Type B pancreatic cell (in vitro differentiated cells): Measurements from ENCODE around the gene SARS1. TPM values are rescaled to one million over a fixed set of nuclear protein-coding genes. Genes with fewer than 3 reads are reported as not detected.
A peak's percentile ranks its signal among the peaks of the same experiment; 100 is the strongest.

ENCODE experiments used
- DNase-seq: peaks from one replicate; pipeline ENCODE4 v3.0.0; 2021; ENCODE audit warnings: mixed read lengths; ENCODE audit not compliant: unreplicated experiment; ENCODE audit errors: extremely low spot score
- H3K27ac Mint-ChIP-seq: 2 replicates; pipeline ENCODE4 v1.8.0; 2021; ENCODE audit warnings: mild to moderate bottlenecking, mixed read lengths
- H3K27me3 Mint-ChIP-seq: 2 replicates; pipeline ENCODE4 v1.8.0; 2021; ENCODE audit warnings: mixed read lengths
- H3K36me3 Mint-ChIP-seq: 2 replicates; pipeline ENCODE4 v1.8.0; 2021; ENCODE audit warnings: mixed read lengths
- H3K4me1 Mint-ChIP-seq: one replicate; pipeline ENCODE4 v1.8.0; 2021; ENCODE audit warnings: mixed read lengths; ENCODE audit not compliant: unreplicated experiment
- H3K4me3 Mint-ChIP-seq: 2 replicates; pipeline ENCODE4 v1.8.0; 2021; ENCODE audit warnings: mild to moderate bottlenecking, mixed read lengths
- H3K9me3 Mint-ChIP-seq: 2 replicates; pipeline ENCODE4 v1.8.0; 2021; ENCODE audit warnings: mixed read lengths
- total RNA-seq: library from RNA; stranded (reverse); gene quantifications from 2 replicates; pipeline ENCODE4 v1.2.1, GENCODE V29; 2021; ENCODE audit warnings: low replicate concordance
- TF ChIP-seq, protein P1 (sequence below): fragments of 200-600 bp; sonication (generic); conservative IDR thresholded peaks from 2 replicates; pipeline ENCODE4 v1.5.0; 2021; ENCODE audit warnings: antibody characterized with exemption, mild to moderate bottlenecking

Gene SARS1
- total RNA-seq, 1 donor from 2014 or later: 136 TPM

DNA sequence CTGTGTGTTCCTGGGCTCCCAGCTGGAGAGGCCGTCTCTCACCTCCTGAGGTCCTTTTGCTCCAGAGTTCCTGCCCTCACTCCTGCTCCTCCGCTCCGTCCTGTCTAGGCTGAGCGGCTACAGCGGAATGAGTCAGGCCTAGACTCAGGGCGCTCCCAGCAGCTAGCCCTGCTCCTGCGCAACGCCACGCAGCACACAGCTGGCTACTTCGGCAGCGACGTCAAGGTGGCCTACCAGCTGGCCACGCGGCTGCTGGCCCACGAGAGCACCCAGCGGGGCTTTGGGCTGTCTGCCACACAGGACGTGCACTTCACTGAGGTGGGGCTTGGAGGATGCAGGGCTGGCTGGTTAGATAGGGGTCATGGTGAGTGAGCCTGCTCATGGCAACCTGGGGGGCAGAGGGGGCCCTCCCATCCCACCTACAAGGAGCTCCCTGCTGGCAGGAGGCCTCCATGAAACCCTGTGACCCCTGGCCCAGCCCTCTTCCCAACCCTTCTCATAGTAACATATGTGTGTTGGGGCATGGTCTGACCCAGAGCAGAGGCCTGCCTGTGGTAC, 54.1 kb downstream of the SARS1 start:
- Mint-ChIP-seq H3K27me3 (no peaks in the 10 kb centered on the region), H3K36me3 (peaks cover 3% of the 10 kb centered on the region)

DNA sequence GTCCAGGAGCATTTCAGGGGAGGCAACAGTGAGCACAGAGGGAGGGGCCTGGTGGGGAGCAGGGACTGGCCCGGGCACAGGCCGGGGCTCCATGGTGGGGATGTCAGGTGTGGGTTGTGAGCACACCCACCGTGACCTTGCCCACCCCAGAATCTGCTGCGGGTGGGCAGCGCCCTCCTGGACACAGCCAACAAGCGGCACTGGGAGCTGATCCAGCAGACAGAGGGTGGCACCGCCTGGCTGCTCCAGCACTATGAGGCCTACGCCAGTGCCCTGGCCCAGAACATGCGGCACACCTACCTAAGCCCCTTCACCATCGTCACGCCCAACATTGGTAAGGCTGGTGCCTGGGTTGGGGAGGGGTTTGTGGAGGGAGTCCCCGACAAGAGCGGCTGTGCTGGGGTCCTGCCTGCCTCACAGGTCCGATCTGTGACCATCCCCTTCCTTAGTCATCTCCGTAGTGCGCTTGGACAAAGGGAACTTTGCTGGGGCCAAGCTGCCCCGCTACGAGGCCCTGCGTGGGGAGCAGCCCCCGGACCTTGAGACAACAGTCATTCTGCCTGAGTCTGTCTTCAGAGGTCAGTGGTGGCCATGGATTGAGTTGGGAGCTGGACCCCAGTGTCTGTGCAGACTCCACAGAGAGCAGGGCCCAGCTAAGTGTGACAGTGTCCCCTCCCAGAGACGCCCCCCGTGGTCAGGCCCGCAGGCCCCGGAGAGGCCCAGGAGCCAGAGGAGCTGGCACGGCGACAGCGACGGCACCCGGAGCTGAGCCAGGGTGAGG, 54.9 kb downstream of the SARS1 start:
- Mint-ChIP-seq H3K9me3 (no peaks in the 10 kb centered on the region), H3K4me1 (peaks cover 3% of the 10 kb centered on the region), H3K36me3 (peaks cover 3% of the 10 kb centered on the region)

More for the DNA sequence above, 54.1 kb downstream of the SARS1 start:
- peaks cover 6% of the 10 kb centered on the region for H3K4me1 Mint-ChIP-seq
- no peak overlapping the region for H3K27ac Mint-ChIP-seq
- no peak overlapping the region for H3K4me3 Mint-ChIP-seq
- TF ChIP-seq, protein P1, sequence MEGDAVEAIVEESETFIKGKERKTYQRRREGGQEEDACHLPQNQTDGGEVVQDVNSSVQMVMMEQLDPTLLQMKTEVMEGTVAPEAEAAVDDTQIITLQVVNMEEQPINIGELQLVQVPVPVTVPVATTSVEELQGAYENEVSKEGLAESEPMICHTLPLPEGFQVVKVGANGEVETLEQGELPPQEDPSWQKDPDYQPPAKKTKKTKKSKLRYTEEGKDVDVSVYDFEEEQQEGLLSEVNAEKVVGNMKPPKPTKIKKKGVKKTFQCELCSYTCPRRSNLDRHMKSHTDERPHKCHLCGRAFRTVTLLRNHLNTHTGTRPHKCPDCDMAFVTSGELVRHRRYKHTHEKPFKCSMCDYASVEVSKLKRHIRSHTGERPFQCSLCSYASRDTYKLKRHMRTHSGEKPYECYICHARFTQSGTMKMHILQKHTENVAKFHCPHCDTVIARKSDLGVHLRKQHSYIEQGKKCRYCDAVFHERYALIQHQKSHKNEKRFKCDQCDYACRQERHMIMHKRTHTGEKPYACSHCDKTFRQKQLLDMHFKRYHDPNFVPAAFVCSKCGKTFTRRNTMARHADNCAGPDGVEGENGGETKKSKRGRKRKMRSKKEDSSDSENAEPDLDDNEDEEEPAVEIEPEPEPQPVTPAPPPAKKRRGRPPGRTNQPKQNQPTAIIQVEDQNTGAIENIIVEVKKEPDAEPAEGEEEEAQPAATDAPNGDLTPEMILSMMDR: no peak
- peak; percentile 66 for DNase-seq
- no peaks in the 10 kb centered on the region for H3K9me3 Mint-ChIP-seq

DNA sequence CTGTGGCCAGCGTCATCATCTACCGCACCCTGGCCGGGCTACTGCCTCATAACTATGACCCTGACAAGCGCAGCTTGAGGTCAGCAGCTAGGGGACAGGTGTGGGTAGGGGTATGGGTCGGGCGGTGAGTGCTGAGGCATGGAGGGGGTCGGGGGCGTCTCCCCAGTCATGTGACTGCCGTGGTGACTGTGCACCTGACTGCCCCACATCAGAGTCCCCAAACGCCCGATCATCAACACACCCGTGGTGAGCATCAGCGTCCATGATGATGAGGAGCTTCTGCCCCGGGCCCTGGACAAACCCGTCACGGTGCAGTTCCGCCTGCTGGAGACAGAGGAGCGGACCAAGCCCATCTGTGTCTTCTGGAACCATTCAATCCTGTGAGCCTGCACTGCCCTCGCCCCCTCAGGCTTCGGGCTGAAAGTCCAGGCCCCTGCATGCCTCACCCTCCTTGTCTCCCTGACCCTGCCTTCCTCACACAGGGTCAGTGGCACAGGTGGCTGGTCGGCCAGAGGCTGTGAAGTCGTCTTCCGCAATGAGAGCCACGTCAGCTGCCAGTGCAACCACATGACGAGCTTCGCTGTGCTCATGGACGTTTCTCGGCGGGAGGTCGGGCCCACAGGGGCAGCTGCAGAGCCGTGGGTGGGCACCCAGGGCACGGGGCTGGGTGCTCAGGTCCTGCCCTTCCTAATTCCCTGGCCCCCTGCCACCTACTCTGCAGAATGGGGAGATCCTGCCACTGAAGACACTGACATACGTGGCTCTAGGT, 55.7 kb downstream of the SARS1 start:
- Mint-ChIP-seq H3K27me3 (no peaks in the 10 kb centered on the region), H3K27ac (no peak overlapping the region), H3K9me3 (no peaks in the 10 kb centered on the region), H3K36me3 (peaks cover 7% of the 10 kb centered on the region), H3K4me3 (no peak overlapping the region), H3K4me1 (peaks cover 7% of the 10 kb centered on the region)
- TF ChIP-seq, protein P1: no peak
- DNase-seq: no peak

More for the DNA sequence above, 54.9 kb downstream of the SARS1 start:
- TF ChIP-seq, protein P1: no peak
- Mint-ChIP-seq H3K4me3 (no peak overlapping the region), H3K27me3 (no peaks in the 10 kb centered on the region), H3K27ac (no peak overlapping the region)
- peak; percentile 67 for DNase-seq

DNA sequence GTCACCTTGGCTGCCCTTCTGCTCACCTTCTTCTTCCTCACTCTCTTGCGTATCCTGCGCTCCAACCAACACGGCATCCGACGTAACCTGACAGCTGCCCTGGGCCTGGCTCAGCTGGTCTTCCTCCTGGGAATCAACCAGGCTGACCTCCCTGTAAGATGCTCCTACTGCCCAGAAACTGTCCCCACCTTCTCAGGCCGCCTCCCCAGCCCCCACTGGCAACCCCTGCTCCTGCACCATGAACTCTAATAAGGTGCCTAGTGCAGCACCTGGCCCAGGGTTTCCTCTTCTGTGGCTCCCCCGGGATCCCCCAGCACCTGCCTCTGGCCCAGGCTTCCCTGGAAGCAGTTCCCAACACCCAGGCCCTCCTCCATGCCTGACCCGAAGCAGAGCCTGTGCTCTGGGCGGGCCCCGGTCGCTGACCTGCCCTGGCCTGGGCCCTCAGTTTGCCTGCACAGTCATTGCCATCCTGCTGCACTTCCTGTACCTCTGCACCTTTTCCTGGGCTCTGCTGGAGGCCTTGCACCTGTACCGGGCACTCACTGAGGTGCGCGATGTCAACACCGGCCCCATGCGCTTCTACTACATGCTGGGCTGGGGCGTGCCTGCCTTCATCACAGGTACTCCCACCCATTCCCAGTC, 56.4 kb downstream of the SARS1 start:
- H3K9me3 Mint-ChIP-seq: no peaks in the 10 kb centered on the region
- DNase-seq: peak; percentile 63
- peak overlapping the region; percentile 16 for H3K27ac Mint-ChIP-seq
- TF ChIP-seq, protein P1: no peak
- no peak overlapping the region for H3K4me3 Mint-ChIP-seq
- H3K27me3 Mint-ChIP-seq: no peaks in the 10 kb centered on the region
- peaks cover 7% of the 10 kb centered on the region for H3K36me3 Mint-ChIP-seq
- H3K4me1 Mint-ChIP-seq: peaks cover 14% of the 10 kb centered on the region

DNA sequence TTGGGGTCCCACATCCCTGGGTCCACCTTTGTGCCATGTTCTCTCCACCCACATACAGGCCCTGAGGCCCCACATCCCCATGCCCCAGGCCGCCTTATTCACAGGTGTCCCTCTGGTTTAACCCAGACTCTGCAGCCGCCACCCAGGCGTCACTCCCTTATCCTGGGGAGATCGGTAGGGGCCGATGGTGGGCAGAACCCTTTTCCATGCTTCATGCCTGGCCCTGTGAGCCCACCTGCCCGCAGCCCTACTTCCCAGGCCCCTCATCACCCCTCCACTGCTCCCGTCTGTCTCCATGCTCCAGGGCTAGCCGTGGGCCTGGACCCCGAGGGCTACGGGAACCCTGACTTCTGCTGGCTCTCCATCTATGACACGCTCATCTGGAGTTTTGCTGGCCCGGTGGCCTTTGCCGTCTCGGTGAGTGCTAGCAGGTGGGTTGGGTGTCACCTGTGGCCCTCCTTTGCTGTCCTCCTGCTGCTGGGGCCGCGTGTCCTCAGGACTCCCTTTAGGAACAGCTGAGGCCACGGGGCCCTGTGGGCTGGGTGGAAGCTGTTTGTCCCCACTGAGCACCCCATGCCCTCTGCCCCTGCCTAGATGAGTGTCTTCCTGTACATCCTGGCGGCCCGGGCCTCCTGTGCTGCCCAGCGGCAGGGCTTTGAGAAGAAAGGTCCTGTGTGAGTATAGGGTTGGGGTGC, 57.1 kb downstream of the SARS1 start:
- DNase-seq: peak; percentile 64
- H3K27ac Mint-ChIP-seq: peak overlapping the region; percentile 16

More for the DNA sequence above, 57.1 kb downstream of the SARS1 start:
- Mint-ChIP-seq H3K27me3 (no peaks in the 10 kb centered on the region), H3K36me3 (peaks cover 7% of the 10 kb centered on the region), H3K4me1 (peaks cover 21% of the 10 kb centered on the region), H3K4me3 (no peak overlapping the region), H3K9me3 (no peaks in the 10 kb centered on the region)
- TF ChIP-seq, protein P1: no peak
